H9 (cell line): Measurements from ENCODE around the gene SORCS2. TPM values are rescaled to one million over a fixed set of nuclear protein-coding genes. Genes with fewer than 3 reads are reported as not detected.

Experiments used
- DNase-seq: peaks from one replicate; pipeline ENCODE4 v3.0.0-alpha.2; 2017
- H2AFZ ChIP-seq: one replicate; pipeline ENCODE4 v1.6.1; 2013; ENCODE audit warnings: mild to moderate bottlenecking, low read length, control low read depth, moderate library complexity
- H2AK5ac ChIP-seq: 2 replicates; pipeline ENCODE4 v1.6.1; 2013; ENCODE audit warnings: low read length, control low read depth, mixed read lengths; ENCODE audit not compliant: insufficient read length
- H2BK120ac ChIP-seq: one replicate; pipeline ENCODE4 v1.6.1; 2013; ENCODE audit warnings: low read depth, mild to moderate bottlenecking, low read length, control low read depth, inconsistent platforms; ENCODE audit not compliant: poor library complexity, severe bottlenecking
- H2BK12ac ChIP-seq: 2 replicates; pipeline ENCODE4 v1.6.1; 2013; ENCODE audit warnings: low read length, control low read depth, mixed read lengths, low read depth; ENCODE audit not compliant: insufficient read length
- H2BK15ac ChIP-seq: 2 replicates; pipeline ENCODE4 v1.6.1; 2013; ENCODE audit warnings: low read depth, low read length, control low read depth
- H2BK20ac ChIP-seq: one replicate; pipeline ENCODE4 v1.6.1; 2013; ENCODE audit warnings: low read depth, mild to moderate bottlenecking, low read length, control low read depth, inconsistent platforms; ENCODE audit not compliant: poor library complexity, severe bottlenecking
- H2BK5ac ChIP-seq: 2 replicates; pipeline ENCODE4 v1.6.1; 2013; ENCODE audit warnings: low read length, control low read depth, mixed read lengths; ENCODE audit not compliant: insufficient read length
- H3K14ac ChIP-seq: 2 replicates; pipeline ENCODE4 v1.6.1; 2013; ENCODE audit warnings: low read length, control low read depth; ENCODE audit not compliant: insufficient read depth
- H3K18ac ChIP-seq: 2 replicates; pipeline ENCODE4 v1.6.1; 2013; ENCODE audit warnings: low read depth, mild to moderate bottlenecking, mixed read lengths, low read length, control low read depth; ENCODE audit not compliant: insufficient read length
- H3K23ac ChIP-seq: 2 replicates; pipeline ENCODE4 v1.6.1; 2013; ENCODE audit warnings: low read length, control low read depth, mixed read lengths, low read depth; ENCODE audit not compliant: insufficient read length
- H3K23me2 ChIP-seq: 2 replicates; pipeline ENCODE4 v1.6.1; 2013; ENCODE audit warnings: low read depth, mild to moderate bottlenecking, mixed read lengths, low read length, control low read depth; ENCODE audit not compliant: insufficient read length, poor library complexity, severe bottlenecking
- H3K27ac ChIP-seq: 2 replicates; pipeline ENCODE4 v1.5.1; 2013; ENCODE audit warnings: low read length, control low read depth, mixed read lengths, low read depth; ENCODE audit not compliant: insufficient read length
- H3K27me3 ChIP-seq: 2 replicates; pipeline ENCODE4 v1.6.1; 2013; ENCODE audit warnings: low read length, control low read depth, inconsistent platforms; ENCODE audit not compliant: insufficient read depth
- H3K4ac ChIP-seq: 2 replicates; pipeline ENCODE4 v1.6.1; 2013; ENCODE audit warnings: low read depth, mild to moderate bottlenecking, control low read depth, inconsistent platforms, low read length, moderate library complexity
- H3K4me1 ChIP-seq: 2 replicates; pipeline ENCODE4 v1.6.1; 2013; ENCODE audit warnings: low read length, control low read depth, inconsistent platforms; ENCODE audit not compliant: insufficient read depth
- H3K4me2 ChIP-seq: 2 replicates; pipeline ENCODE4 v1.6.1; 2013; ENCODE audit warnings: low read length, control low read depth, mixed read lengths; ENCODE audit not compliant: insufficient read length, insufficient read depth
- H3K56ac ChIP-seq: 2 replicates; pipeline ENCODE4 v1.6.1; 2013; ENCODE audit warnings: low read depth, mild to moderate bottlenecking, mixed read lengths, low read length, control low read depth; ENCODE audit not compliant: insufficient read length
- H3K79me1 ChIP-seq: 2 replicates; pipeline ENCODE4 v1.6.1; 2013; ENCODE audit warnings: low read depth, mild to moderate bottlenecking, moderate library complexity, low read length, control low read depth, inconsistent platforms; ENCODE audit not compliant: insufficient read depth, poor library complexity, severe bottlenecking
- H3K79me2 ChIP-seq: 2 replicates; pipeline ENCODE4 v1.6.1; 2013; ENCODE audit warnings: low read length, control low read depth, inconsistent platforms; ENCODE audit not compliant: insufficient read depth
- H3K9ac ChIP-seq: 2 replicates; pipeline ENCODE4 v1.6.1; 2013; ENCODE audit warnings: low read length, control low read depth, mixed read lengths; ENCODE audit not compliant: insufficient read length; ENCODE audit errors: extremely low read depth
- H3K9me3 ChIP-seq: one replicate; pipeline ENCODE4 v1.6.1; 2013; ENCODE audit warnings: low read depth, low read length, inconsistent platforms; ENCODE audit not compliant: control insufficient read depth
- H3T11ph ChIP-seq: one replicate; pipeline ENCODE4 v1.6.1; 2013; ENCODE audit warnings: mild to moderate bottlenecking, low read length, control low read depth, inconsistent platforms
- H4K20me1 ChIP-seq: one replicate; pipeline ENCODE4 v1.6.1; 2013; ENCODE audit not compliant: control insufficient read depth, insufficient read length, insufficient read depth
- H4K5ac ChIP-seq: 2 replicates; pipeline ENCODE4 v1.6.1; 2013; ENCODE audit warnings: low read depth, mild to moderate bottlenecking, mixed read lengths, low read length, control low read depth; ENCODE audit not compliant: insufficient read length
- H4K8ac ChIP-seq: replicated peaks from 2 replicates; pipeline ENCODE4 v1.6.1; 2013; ENCODE audit warnings: low read length, control low read depth, mixed read lengths, low read depth; ENCODE audit not compliant: insufficient read length
- H4K91ac ChIP-seq: 2 replicates; pipeline ENCODE4 v1.6.1; 2013; ENCODE audit warnings: low read depth, mild to moderate bottlenecking, moderate library complexity, mixed read lengths, low read length, control low read depth; ENCODE audit not compliant: insufficient read length
- H3K27ac Mint-ChIP-seq, 3 experiments: 2 replicates in 2 of 3; 3 replicates in 1 of 3; pipeline ENCODE4 v1.8.0; 2020 to 2021; ENCODE audit warnings: mixed read lengths in 3 of 3, mild to moderate bottlenecking in 1 of 3, moderate library complexity in 1 of 3
- H3K27me3 Mint-ChIP-seq: 2 replicates; pipeline ENCODE4 v1.8.0; 2021; ENCODE audit warnings: low read depth, mild to moderate bottlenecking, moderate library complexity, mixed read lengths
- H3K36me3 Mint-ChIP-seq, 3 experiments: 2 replicates in 2 of 3; 3 replicates in 1 of 3; pipeline ENCODE4 v1.8.0; 2020 to 2021; ENCODE audit warnings: low read depth in 3 of 3, mixed read lengths in 3 of 3; ENCODE audit not compliant: insufficient read depth in 1 of 3
- H3K4me1 Mint-ChIP-seq, 2 experiments: 2 replicates each; pipeline ENCODE4 v1.8.0; 2020; ENCODE audit warnings: mixed read lengths in 2 of 2
- H3K4me3 Mint-ChIP-seq, 2 experiments: 2 replicates in 1 of 2; 3 replicates in 1 of 2; pipeline ENCODE4 v1.8.0; 2020 to 2021; ENCODE audit warnings: mild to moderate bottlenecking in 2 of 2, mixed read lengths in 2 of 2, moderate library complexity in 1 of 2
- H3K9me3 Mint-ChIP-seq, 2 experiments: 2 replicates in 1 of 2; 3 replicates in 1 of 2; pipeline ENCODE4 v1.8.0; 2020; ENCODE audit warnings: mild to moderate bottlenecking in 2 of 2, mixed read lengths in 2 of 2, moderate library complexity in 1 of 2
- WGBS: extraction: QIAGEN DNeasy Blood & Tissue Kit; methylation state at CpG from one replicate; pipeline ENCODE4 v1.1.7; 2013; ENCODE audit warnings: missing lambda C conversion rate, low lambda C conversion rate, mixed read lengths; ENCODE audit not compliant: insufficient read length; ENCODE audit errors: extremely low coverage; 5-methylcytosine and 5-hydroxymethylcytosine counted together
- total RNA-seq: library from RNA; stranded (reverse); gene quantifications from 2 replicates; pipeline ENCODE4 v1.2.1, GENCODE V29; 2021
- TF ChIP-seq, protein P1 (sequence below): fragments of 200-600 bp; sonication (generic); conservative IDR thresholded peaks from 3 replicates; pipeline ENCODE4 v1.8.0; 2021; ENCODE audit warnings: antibody characterized with exemption, mild to moderate bottlenecking

The SORCS2 gene
- total RNA-seq, 1 experiment from 2014 or later = 0.57 TPM

DNA sequence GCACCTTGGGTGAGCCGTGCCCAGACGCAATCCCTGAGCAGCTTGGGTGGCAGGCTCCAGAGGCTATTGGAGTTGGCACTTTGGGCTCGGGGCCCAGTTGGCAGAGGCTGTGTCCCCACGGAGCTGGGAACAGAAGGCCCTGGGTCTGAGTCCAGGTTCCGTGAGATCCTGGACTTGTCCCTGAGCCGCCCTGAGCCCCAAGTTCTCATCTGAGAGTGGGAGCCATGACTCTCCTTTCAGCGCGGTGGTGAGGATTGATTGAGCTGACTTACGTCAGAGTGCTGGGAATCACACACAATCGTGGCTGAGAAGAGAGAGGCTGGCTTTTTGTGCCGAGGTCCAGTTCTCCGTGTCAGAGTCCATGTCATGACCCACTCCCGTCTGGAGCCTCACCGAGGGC, 144.4 kb downstream of the SORCS2 start:
- Histone ChIP-seq H2BK12ac (no peak overlapping the region), H4K91ac (no peak overlapping the region), H3K27me3 (no peaks in the 10 kb centered on the region), H3K9ac (no peak overlapping the region), H3K27ac (no peak overlapping the region), H3K4me2 (no peak overlapping the region), H3K9me3 (no peaks in the 10 kb centered on the region), H3K18ac (no peak overlapping the region), H3K23me2 (peaks cover 2% of the 10 kb centered on the region), H3K4me1 (no peaks in the 10 kb centered on the region), H3T11ph (no peak overlapping the region), H2AK5ac (no peak overlapping the region), H2BK5ac (no peak overlapping the region), H3K56ac (no peak overlapping the region), H4K8ac (no peak overlapping the region), H3K4ac (no peak overlapping the region), H3K23ac (no peak overlapping the region), H2BK20ac (no peak overlapping the region), H2BK120ac (no peak overlapping the region), H4K5ac (no peak overlapping the region), H3K79me2 (no peaks in the 10 kb centered on the region), H3K14ac (no peak overlapping the region), H2AFZ (no peak overlapping the region), H3K79me1 (no peaks in the 10 kb centered on the region), H4K20me1 (no peaks in the 10 kb centered on the region), H2BK15ac (no peak overlapping the region)
- Mint-ChIP-seq H3K27ac (no peak overlapping the region), H3K9me3 (peaks cover 4 to 5% of the 10 kb centered on the region in 2 experiments; a peak in 3 of 5 replicates), H3K4me1 (peaks cover 6 to 25% of the 10 kb centered on the region in 2 experiments), H3K4me3 (no peak overlapping the region), H3K36me3 (no peaks in the 10 kb centered on the region; a peak in 1 of 7 replicates), H3K27me3 (peaks cover 11% of the 10 kb centered on the region)
- TF ChIP-seq, protein P1, sequence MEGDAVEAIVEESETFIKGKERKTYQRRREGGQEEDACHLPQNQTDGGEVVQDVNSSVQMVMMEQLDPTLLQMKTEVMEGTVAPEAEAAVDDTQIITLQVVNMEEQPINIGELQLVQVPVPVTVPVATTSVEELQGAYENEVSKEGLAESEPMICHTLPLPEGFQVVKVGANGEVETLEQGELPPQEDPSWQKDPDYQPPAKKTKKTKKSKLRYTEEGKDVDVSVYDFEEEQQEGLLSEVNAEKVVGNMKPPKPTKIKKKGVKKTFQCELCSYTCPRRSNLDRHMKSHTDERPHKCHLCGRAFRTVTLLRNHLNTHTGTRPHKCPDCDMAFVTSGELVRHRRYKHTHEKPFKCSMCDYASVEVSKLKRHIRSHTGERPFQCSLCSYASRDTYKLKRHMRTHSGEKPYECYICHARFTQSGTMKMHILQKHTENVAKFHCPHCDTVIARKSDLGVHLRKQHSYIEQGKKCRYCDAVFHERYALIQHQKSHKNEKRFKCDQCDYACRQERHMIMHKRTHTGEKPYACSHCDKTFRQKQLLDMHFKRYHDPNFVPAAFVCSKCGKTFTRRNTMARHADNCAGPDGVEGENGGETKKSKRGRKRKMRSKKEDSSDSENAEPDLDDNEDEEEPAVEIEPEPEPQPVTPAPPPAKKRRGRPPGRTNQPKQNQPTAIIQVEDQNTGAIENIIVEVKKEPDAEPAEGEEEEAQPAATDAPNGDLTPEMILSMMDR = no peak
- no peak for DNase-seq
- no CpG with 5 or more reads among the region's 14 CpGs for WGBS
